Smooth muscle cell (in vitro differentiated cells): ENCODE measurements around the gene TECTB. TPM values are rescaled to one million over a fixed set of nuclear protein-coding genes. Genes with fewer than 3 reads are reported as not detected.
A peak's percentile ranks its signal among the peaks of the same experiment; 100 is the strongest.

Experiments used
- DNase-seq: peaks from one replicate; lab custom pipeline; 2025; ENCODE audit not compliant: unreplicated experiment; lab: John Stamatoyannopoulos, UW
- H2AFZ ChIP-seq: fragments of 200-600 bp; sonication (generic); 2 replicates; pipeline ENCODE4 v1.6.0; 2016; ENCODE audit warnings: antibody characterized with exemption, low read depth, mild to moderate bottlenecking
- H3F3A ChIP-seq: fragments of 200-600 bp; sonication (generic); 2 replicates; pipeline ENCODE4 v1.6.0; 2017; ENCODE audit warnings: antibody characterized with exemption, low read depth
- H3K27ac ChIP-seq: fragments of 200-600 bp; sonication (generic); 2 replicates; pipeline ENCODE4 v1.5.1; 2016; ENCODE audit warnings: low read depth, mild to moderate bottlenecking
- H3K27me3 ChIP-seq: fragments of 200-600 bp; sonication (generic); 2 replicates; pipeline ENCODE4 v1.6.1; 2016; ENCODE audit warnings: low read depth, mild to moderate bottlenecking
- H3K36me3 ChIP-seq: fragments of 200-600 bp; sonication (generic); 2 replicates; pipeline ENCODE4 v1.5.1; 2016; ENCODE audit warnings: low read depth
- H3K4me1 ChIP-seq: fragments of 200-600 bp; sonication (generic); 2 replicates; pipeline ENCODE4 v1.5.1; 2016; ENCODE audit warnings: low read depth
- H3K4me2 ChIP-seq: fragments of 200-600 bp; sonication (generic); 2 replicates; pipeline ENCODE4 v1.6.0; 2016; ENCODE audit warnings: mild to moderate bottlenecking
- H3K4me3 ChIP-seq: fragments of 200-600 bp; sonication (generic); 2 replicates; pipeline ENCODE4 v1.5.1; 2016; ENCODE audit warnings: mild to moderate bottlenecking
- H3K79me2 ChIP-seq: fragments of 200-600 bp; sonication (generic); 2 replicates; pipeline ENCODE4 v1.6.0; 2016; ENCODE audit warnings: low read depth, mild to moderate bottlenecking
- H3K9ac ChIP-seq: fragments of 200-600 bp; sonication (generic); 2 replicates; pipeline ENCODE4 v1.6.0; 2016; ENCODE audit warnings: low read depth
- H3K9me3 ChIP-seq: fragments of 200-600 bp; sonication (generic); replicated peaks from 2 replicates; pipeline ENCODE4 v1.5.1; 2016; ENCODE audit warnings: low read depth
- H4K20me1 ChIP-seq: fragments of 200-600 bp; sonication (generic); 2 replicates; pipeline ENCODE4 v1.6.0; 2016; ENCODE audit warnings: low read depth
- WGBS: methylation state at CpG from one replicate; pipeline ENCODE4 v1.1.7; 2016; ENCODE audit warnings: low lambda C conversion rate; 5-methylcytosine and 5-hydroxymethylcytosine counted together
- polyA plus RNA-seq: library from polyadenylated mRNA; unstranded; fragments of >200 nt; fragmentation: Nextera tagmentation; extraction: Ambion mirVana; gene quantifications from 2 replicates; pipeline ENCODE4 v1.2.1, GENCODE V29; 2016
- total RNA-seq: library from RNA; depleted of rRNA; stranded (reverse); fragments of >200 nt; gene quantifications from 2 replicates; pipeline ENCODE4 v1.2.3, GENCODE V29; 2014
- TF ChIP-seq, protein P1 (sequence below): fragments of 200-600 bp; sonication (generic); IDR thresholded peaks from 2 replicates; pipeline ENCODE4 v1.5.1; 2017; ENCODE audit warnings: borderline replicate concordance, mild to moderate bottlenecking, antibody characterized with exemption; ENCODE audit not compliant: insufficient read depth, poor library complexity, severe bottlenecking

TECTB gene
- total and polyA plus RNA-seq, 2 experiments from 2014 or later = not detected

DNA sequence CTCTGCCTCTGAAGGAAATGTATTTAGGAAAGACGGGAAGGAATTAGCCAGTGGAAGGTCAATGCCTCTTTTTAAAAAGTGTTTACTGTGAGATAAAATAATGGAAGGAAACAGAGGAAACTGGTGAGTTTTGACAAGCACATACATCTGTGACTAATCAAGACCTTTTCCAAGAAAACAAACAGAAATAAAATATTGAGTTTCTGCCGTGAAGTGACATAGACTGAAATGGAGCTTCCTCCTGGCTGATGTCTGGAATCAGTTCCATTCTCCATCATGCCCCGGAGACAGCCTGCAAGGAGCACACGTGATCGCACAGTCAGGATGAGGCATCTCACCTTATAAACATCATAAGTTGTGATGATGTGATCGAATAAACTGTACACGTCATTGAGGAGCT lies 30.7 kb downstream of the TECTB start:
- Histone ChIP-seq H3K4me1 (no peaks in the 10 kb centered on the region), H3K36me3 (no peaks in the 10 kb centered on the region), H3K4me3 (no peak overlapping the region), H4K20me1 (no peaks in the 10 kb centered on the region), H3K27me3 (peaks cover 8% of the 10 kb centered on the region), H3K27ac (no peak overlapping the region), H3K79me2 (no peaks in the 10 kb centered on the region), H2AFZ (no peak overlapping the region), H3F3A (no peaks in the 10 kb centered on the region), H3K9ac (no peak overlapping the region), H3K9me3 (no peaks in the 10 kb centered on the region), H3K4me2 (no peak overlapping the region)
- TF ChIP-seq, protein P1, sequence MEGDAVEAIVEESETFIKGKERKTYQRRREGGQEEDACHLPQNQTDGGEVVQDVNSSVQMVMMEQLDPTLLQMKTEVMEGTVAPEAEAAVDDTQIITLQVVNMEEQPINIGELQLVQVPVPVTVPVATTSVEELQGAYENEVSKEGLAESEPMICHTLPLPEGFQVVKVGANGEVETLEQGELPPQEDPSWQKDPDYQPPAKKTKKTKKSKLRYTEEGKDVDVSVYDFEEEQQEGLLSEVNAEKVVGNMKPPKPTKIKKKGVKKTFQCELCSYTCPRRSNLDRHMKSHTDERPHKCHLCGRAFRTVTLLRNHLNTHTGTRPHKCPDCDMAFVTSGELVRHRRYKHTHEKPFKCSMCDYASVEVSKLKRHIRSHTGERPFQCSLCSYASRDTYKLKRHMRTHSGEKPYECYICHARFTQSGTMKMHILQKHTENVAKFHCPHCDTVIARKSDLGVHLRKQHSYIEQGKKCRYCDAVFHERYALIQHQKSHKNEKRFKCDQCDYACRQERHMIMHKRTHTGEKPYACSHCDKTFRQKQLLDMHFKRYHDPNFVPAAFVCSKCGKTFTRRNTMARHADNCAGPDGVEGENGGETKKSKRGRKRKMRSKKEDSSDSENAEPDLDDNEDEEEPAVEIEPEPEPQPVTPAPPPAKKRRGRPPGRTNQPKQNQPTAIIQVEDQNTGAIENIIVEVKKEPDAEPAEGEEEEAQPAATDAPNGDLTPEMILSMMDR = no peak
- no peak for DNase-seq
- 88% methylated on average over 7 of the region's 7 CpGs for WGBS

DNA sequence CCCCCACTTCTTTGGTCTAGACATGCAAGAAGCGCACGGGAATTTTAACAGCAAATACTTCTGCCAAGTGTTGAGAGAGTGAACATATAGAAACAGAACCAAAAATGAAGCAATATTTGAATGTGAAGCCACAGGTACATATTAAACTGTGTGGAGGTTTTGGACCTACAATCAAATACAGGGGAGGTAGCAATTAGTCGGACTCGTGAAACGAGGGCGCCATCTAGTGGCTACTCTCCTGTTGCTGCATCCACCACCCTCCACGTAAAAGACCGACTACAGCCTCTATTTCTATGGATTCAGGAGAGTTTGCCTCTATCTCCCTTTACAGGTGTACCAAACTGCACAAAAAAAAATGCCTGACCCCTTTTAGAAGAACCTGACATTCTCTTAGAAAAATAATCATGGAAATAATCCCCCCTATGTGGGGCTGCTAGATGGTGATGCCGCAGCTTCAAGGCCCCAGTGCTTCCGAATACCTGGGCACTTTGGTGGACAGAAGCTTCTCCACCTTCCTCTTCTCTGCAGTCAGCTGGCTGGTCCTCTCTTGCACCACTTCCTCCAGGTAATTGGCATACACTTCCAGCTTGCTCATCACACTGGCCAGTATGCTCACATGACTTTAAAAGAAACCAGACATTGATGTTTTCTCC lies 31.7 kb downstream of the TECTB start:
- no peaks in the 10 kb centered on the region for H3K36me3 ChIP-seq
- H3K9me3 ChIP-seq = no peaks in the 10 kb centered on the region
- no peaks in the 10 kb centered on the region for H3K79me2 ChIP-seq
- peak; percentile 16 for DNase-seq
- H3K4me3 ChIP-seq = no peak overlapping the region
- H3K27me3 ChIP-seq = peaks cover 8% of the 10 kb centered on the region
- H3K27ac ChIP-seq = no peak overlapping the region
- H3K4me1 ChIP-seq = no peaks in the 10 kb centered on the region
- no peaks in the 10 kb centered on the region for H3F3A ChIP-seq
- TF ChIP-seq, protein P1 = peak; percentile 91
- WGBS = 27% methylated on average over 10 of the region's 10 CpGs
- no peak overlapping the region for H3K9ac ChIP-seq
- H3K4me2 ChIP-seq = no peak overlapping the region
- H2AFZ ChIP-seq = no peak overlapping the region
- H4K20me1 ChIP-seq = no peaks in the 10 kb centered on the region

DNA sequence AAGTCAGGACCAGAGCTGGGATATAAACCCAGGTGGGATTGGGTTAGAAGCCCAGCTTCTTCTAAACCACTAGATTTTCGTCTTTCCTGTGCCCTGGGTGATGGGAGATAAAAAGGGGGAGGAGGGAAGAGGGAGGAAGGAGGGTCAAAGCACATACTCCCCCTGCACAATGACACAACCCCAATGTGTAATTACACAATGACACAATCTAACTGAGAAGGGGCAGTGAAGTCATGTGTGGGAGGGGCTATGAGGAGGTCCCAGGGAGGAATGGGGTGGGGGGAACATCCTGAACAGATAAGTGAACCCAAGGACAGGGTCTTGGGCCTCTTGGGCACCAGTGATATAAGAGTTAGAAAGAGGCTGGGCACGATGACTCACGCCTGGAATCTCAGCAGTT lies 44.5 kb downstream of the TECTB start:
- no peak overlapping the region for H3K4me3 ChIP-seq
- no peaks in the 10 kb centered on the region for H3F3A ChIP-seq
- TF ChIP-seq, protein P1 = no peak
- H2AFZ ChIP-seq = no peak overlapping the region
- no peaks in the 10 kb centered on the region for H3K9me3 ChIP-seq
- no peak for DNase-seq
- H3K27me3 ChIP-seq = no peaks in the 10 kb centered on the region
- H4K20me1 ChIP-seq = no peaks in the 10 kb centered on the region
- no peaks in the 10 kb centered on the region for H3K79me2 ChIP-seq
- no peak overlapping the region for H3K4me2 ChIP-seq
- no peak overlapping the region for H3K27ac ChIP-seq
- H3K9ac ChIP-seq = no peak overlapping the region
- H3K4me1 ChIP-seq = no peaks in the 10 kb centered on the region
- no peaks in the 10 kb centered on the region for H3K36me3 ChIP-seq
- WGBS = 76% methylated on average over 3 of the region's 3 CpGs

DNA sequence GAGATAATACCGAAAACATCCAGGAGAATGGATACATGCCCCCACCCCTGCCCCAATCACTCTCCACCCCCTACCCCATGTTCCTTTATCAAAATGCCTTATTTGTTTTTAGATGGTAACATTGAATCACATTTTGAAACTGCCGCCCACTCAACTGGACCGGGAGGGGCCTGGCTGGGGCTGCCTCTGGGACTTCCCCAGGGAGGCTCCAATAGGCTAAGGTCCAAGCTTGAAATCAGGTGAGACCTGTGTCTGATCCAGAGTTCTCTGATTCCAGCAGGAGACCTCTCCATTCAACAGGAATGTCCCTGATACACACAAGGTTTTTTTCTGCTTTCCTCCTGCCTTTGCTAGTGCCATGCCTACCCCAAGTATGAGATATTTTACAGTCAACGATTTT lies 47.0 kb downstream of the TECTB start:
- Histone ChIP-seq H2AFZ (no peak overlapping the region), H3K27me3 (no peaks in the 10 kb centered on the region), H3K9ac (no peak overlapping the region), H3K4me2 (no peak overlapping the region), H3F3A (no peaks in the 10 kb centered on the region), H3K79me2 (no peaks in the 10 kb centered on the region), H3K36me3 (no peaks in the 10 kb centered on the region), H3K4me3 (no peak overlapping the region), H3K27ac (no peak overlapping the region), H3K4me1 (no peaks in the 10 kb centered on the region), H4K20me1 (no peaks in the 10 kb centered on the region), H3K9me3 (no peaks in the 10 kb centered on the region)
- TF ChIP-seq, protein P1 = no peak
- 94% methylated on average over 4 of the region's 4 CpGs for WGBS
- DNase-seq = no peak
